AG09319 (cell line): Measurements from ENCODE around the gene UPK3A.
"Not testable (repeated sequence)": the region's sequence is repeated elsewhere in the genome, so short reads cannot be mapped to it uniquely, and the experiment has no call there.

Experiments used
- DNase-seq: peaks from one replicate; pipeline ENCODE4 v3.0.0-alpha.2; 2010; ENCODE audit warnings: low read depth; ENCODE audit errors: extremely low read depth
- CTCF ChIP-seq: IDR thresholded peaks from 2 replicates; pipeline ENCODE4 v1.5.1; 2011; ENCODE audit warnings: low read depth, mild to moderate bottlenecking, inconsistent platforms, low read length, moderate library complexity

UPK3A gene

GRCh38 chr22:45246060-45246985, 38.4 kb upstream of the UPK3A start:
- peak; percentile 84 for DNase-seq

GRCh38 chr22:45248832-45249561, 35.8 kb upstream of the UPK3A start:
- DNase-seq: no peak
- TF ChIP-seq CTCF: no peak

More at GRCh38 chr22:45246060-45246985, 38.4 kb upstream of the UPK3A start:
- no peak for TF ChIP-seq CTCF

GRCh38 chr22:45251825-45252224, 32.9 kb upstream of the UPK3A start:
- TF ChIP-seq CTCF: no peak
- DNase-seq: no peak

GRCh38 chr22:45253039-45253641, 31.6 kb upstream of the UPK3A start:
- TF ChIP-seq CTCF: no peak
- no peak for DNase-seq

- no peak for TF ChIP-seq CTCF
- DNase-seq: no peak
Measured at GRCh38 chr22:45254388-45254787, 30.4 kb upstream of the UPK3A start.

- no peak for DNase-seq
- no peak for TF ChIP-seq CTCF
Measured at GRCh38 chr22:45254789-45255278, 29.9 kb upstream of the UPK3A start.

- not testable (repeated sequence) for DNase-seq
Measured at GRCh38 chr22:45257941-45258340, 26.8 kb upstream of the UPK3A start.
